Aorta (tissue), 5 donors: ENCODE measurements around the gene CLDN6. TPM values are rescaled to one million over a fixed set of nuclear protein-coding genes. Genes with fewer than 3 reads are reported as not detected.

Source experiments
- ATAC-seq: fragments of 200-7000 bp; cut with Tn5 transposase; one replicate; pipeline ENCODE4 v1.9.1; 2022; ENCODE audit warnings: moderate library complexity; ENCODE audit not compliant: low FRiP score
- DNase-seq, 2 donors: peaks; one replicate each; pipeline ENCODE4 v3.0.0-alpha.2; 2020
- H3K27ac ChIP-seq, 2 donors: one replicate each; pipeline ENCODE4 v1.5.1; 2013; ENCODE audit warnings: low read length in 2 of 2, mild to moderate bottlenecking in 2 of 2, moderate library complexity in 2 of 2, control low read depth in 1 of 2, inconsistent platforms in 1 of 2, low read depth in 1 of 2
- H3K27me3 ChIP-seq, 2 donors: one replicate each; pipeline ENCODE4 v1.6.1; 2013; ENCODE audit warnings: control low read depth in 1 of 2, low read length in 1 of 2, mild to moderate bottlenecking in 1 of 2, moderate library complexity in 1 of 2; ENCODE audit not compliant: insufficient read depth in 2 of 2, control insufficient read depth in 1 of 2
- H3K36me3 ChIP-seq, 2 donors: one replicate each; pipeline ENCODE4 v1.6.1; 2013; ENCODE audit warnings: control low read depth in 1 of 2, low read length in 1 of 2, mild to moderate bottlenecking in 1 of 2; ENCODE audit not compliant: insufficient read depth in 2 of 2, control insufficient read depth in 1 of 2
- H3K4me1 ChIP-seq, 2 donors: one replicate each; pipeline ENCODE4 v1.6.1; 2013; ENCODE audit warnings: low read length in 2 of 2, control low read depth in 1 of 2, mild to moderate bottlenecking in 1 of 2, moderate library complexity in 1 of 2; ENCODE audit not compliant: insufficient read depth in 2 of 2, control insufficient read depth in 1 of 2
- H3K4me3 ChIP-seq, 2 donors: one replicate each; pipeline ENCODE4 v1.5.1; 2013; ENCODE audit warnings: low read length in 2 of 2, control low read depth in 1 of 2, mild to moderate bottlenecking in 1 of 2
- H3K9me3 ChIP-seq: one replicate; pipeline ENCODE4 v1.6.1; 2013; ENCODE audit warnings: mild to moderate bottlenecking, low read length; ENCODE audit not compliant: control insufficient read depth
- WGBS, 2 donors: extraction: QIAGEN DNeasy Blood & Tissue Kit; methylation state at CpG; one replicate each; pipeline ENCODE4 v1.1.7; 2013; 5-methylcytosine and 5-hydroxymethylcytosine counted together
- intact Hi-C, 2 donors: fragments of 100-400 bp; cut with DNase I; formaldehyde crosslinking; loops; one replicate each; pipeline versions ENCODE4 v1.14.2 to v1.15.0; 2022
- polyA plus RNA-seq, 2 donors: library from polyadenylated mRNA; stranded (reverse); fragments of 200-250 nt; gene quantifications; one replicate each; pipeline ENCODE4 v1.2.3, GENCODE V29; 2013
- total RNA-seq, 2 donors: library from RNA; stranded (reverse); fragmentation: NEBNext Ultra II Directional; extraction: Animal tissue kit (Norgen Biotek cat#: 25700); gene quantifications; one replicate each; pipeline ENCODE4 v1.2.1, GENCODE V29; 2021
- donor health status: healthy with polysubstance abuse.
- donor health status: Bipolar disorder and iron deficiency.
- donor health status: DM: no; HTN: no; CAD: no.
- donor health status: DM: no; HTN: no; CAD: no.
- donor health status: DM: yes; HTN: yes; CAD: no.

The CLDN6 gene
- total and polyA plus RNA-seq, 4 donors, result not detected

- intact Hi-C loops, result no loop called here
- 47 to 54% methylated on average over 27 of the region's 27 CpGs for whole genome bisulfite sequencing, 2 donors
Observed at GRCh38 chr16:3012828-3013420, 5.1 kb downstream of the CLDN6 start, which contains the start of gene CLDN9. CLDN9 (plus strand) TSS chr16:3012923; CDS start chr16:3013363, 440 bp downstream.

DNA sequence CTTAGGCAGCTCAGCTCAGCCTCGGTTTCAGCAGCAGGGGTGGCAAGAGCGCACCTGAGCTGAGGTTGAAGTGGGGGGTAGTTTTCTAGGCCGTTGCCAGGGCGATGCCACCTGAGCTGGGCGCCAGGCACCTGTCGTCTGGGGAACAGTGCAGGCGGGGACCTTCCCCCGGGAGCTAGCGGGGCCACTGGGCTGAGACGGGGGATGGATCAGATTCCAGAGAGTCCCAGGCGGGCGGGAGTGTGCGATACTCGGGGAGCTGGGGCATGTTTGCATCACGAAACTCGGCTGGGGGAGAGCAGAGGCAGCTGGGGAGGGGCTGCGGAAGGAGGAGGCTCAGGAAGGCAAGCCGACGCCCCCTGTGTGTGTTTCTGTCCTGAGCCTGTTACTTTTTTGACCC is 5.7 kb downstream of the CLDN6 start:
- WGBS, 2 donors, result 5 to 14% methylated on average over 19 of the region's 19 CpGs
- DNase-seq (no peak), ATAC-seq (no peak)
- no peaks in the 10 kb centered on the region for H3K36me3 ChIP-seq
- H3K27ac ChIP-seq, result no peak overlapping the region
- H3K9me3 ChIP-seq, result no peaks in the 10 kb centered on the region
- H3K4me3 ChIP-seq, result no peak overlapping the region
- H3K27me3 ChIP-seq, result no peaks in the 10 kb centered on the region
- H3K4me1 ChIP-seq, result no peaks in the 10 kb centered on the region
- intact Hi-C loops, result no loop called here

More at GRCh38 chr16:3012828-3013420, 5.1 kb downstream of the CLDN6 start, which contains the start of gene CLDN9:
- no peak within 1 kb of the TSS for H3K4me3 ChIP-seq
- ATAC-seq (no peak), DNase-seq (no peak)
- H3K9me3 ChIP-seq, result no peaks in the 10 kb centered on the region
- H3K27ac ChIP-seq, result no peak within 1 kb of the TSS
- H3K36me3 ChIP-seq, result no peaks in the 10 kb centered on the region
- H3K4me1 ChIP-seq, result no peaks in the 10 kb centered on the region
- no peaks in the 10 kb centered on the region for H3K27me3 ChIP-seq

- no peaks in the 10 kb centered on the region for H3K27me3 ChIP-seq
Observed at GRCh38 chr16:3010510-3010909, 7.5 kb downstream of the CLDN6 start.

GRCh38 chr16:3009568-3010390 is 8.2 kb downstream of the CLDN6 start:
- H3K27ac ChIP-seq, result no peak overlapping the region
- no peaks in the 10 kb centered on the region for H3K36me3 ChIP-seq
- no peak overlapping the region for H3K4me3 ChIP-seq
- DNase-seq (no peak), ATAC-seq (no peak)
- no peaks in the 10 kb centered on the region for H3K27me3 ChIP-seq
- H3K9me3 ChIP-seq, result no peaks in the 10 kb centered on the region
- WGBS, 2 donors, result 40 to 49% methylated on average over 21 of the region's 21 CpGs
- no peaks in the 10 kb centered on the region for H3K4me1 ChIP-seq
- intact Hi-C loops, result no loop called here

More at GRCh38 chr16:3010510-3010909, 7.5 kb downstream of the CLDN6 start:
- Histone ChIP-seq H3K27ac (no peak overlapping the region), H3K4me3 (no peak overlapping the region), H3K9me3 (no peaks in the 10 kb centered on the region), H3K36me3 (no peaks in the 10 kb centered on the region), H3K4me1 (no peaks in the 10 kb centered on the region)
- ATAC-seq (no peak), DNase-seq (no peak)
- WGBS, 2 donors, result 92 to 93% methylated on average over 8 of the region's 8 CpGs
- intact Hi-C loops, result no loop called here

DNA sequence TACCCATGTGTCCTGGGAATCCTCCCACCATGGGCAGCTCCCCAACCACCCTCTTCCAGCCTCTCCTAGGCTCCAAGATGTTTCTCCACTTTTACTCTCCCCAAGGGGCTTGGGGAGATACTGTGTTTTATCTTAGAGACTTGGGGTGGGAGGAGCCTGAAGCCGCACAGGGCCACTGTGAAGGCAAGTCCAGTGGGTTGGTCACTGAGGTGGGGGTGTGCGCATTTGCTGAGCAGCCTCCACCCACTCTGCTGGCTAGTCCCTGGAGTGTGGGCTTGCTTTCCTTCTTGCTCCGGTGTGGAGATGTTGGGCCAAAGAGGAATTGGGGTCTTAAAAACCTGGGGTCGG is 9.3 kb downstream of the CLDN6 start:
- Histone ChIP-seq H3K27ac (no peak overlapping the region), H3K4me3 (no peak overlapping the region), H3K4me1 (no peaks in the 10 kb centered on the region), H3K36me3 (no peaks in the 10 kb centered on the region), H3K9me3 (no peaks in the 10 kb centered on the region), H3K27me3 (no peaks in the 10 kb centered on the region)
- 25 to 38% methylated on average over 4 of the region's 4 CpGs for WGBS, 2 donors
- DNase-seq (no peak), ATAC-seq (no peak)
- intact Hi-C loops, result no loop called here

DNA sequence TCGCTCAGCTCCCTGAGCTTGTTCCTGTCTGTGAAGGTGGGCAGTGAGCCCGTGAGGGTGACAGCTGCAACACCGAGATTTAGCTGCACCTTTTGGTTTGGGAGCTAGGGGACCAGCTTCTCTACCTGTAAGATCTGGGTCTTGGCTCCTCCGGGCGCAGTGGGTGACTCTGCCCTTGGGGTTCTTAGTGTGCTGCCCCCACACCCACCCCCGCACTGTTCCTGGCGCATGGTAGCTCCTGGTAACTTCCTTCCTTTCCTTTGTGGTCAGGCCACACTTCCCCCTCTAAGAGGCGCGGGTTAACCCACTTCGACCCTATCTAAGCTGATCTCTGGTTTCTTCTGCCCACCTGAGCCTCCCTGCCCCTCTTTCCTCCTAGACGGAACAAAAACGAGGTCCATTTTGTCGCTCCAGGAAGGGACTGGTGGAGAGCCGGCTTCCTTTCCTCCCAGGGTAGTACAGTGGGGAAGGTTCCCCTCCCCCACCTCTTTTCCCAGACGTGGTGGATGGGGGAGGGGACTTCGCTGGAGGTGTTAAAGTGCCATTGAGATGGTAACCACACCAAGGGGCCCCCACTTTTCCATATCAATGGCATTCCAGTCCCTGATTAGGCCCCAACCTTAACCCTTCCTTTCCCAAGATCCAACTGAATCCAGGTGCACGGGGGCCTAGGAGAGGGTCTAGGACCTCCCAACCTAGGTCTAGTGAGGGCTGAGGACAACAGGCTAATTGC is 9.9 kb downstream of the CLDN6 start:
- Histone ChIP-seq H3K27ac (no peak overlapping the region), H3K36me3 (no peaks in the 10 kb centered on the region), H3K27me3 (no peaks in the 10 kb centered on the region), H3K4me1 (no peaks in the 10 kb centered on the region), H3K4me3 (no peak overlapping the region), H3K9me3 (no peaks in the 10 kb centered on the region)
- ATAC-seq (no peak), DNase-seq (no peak)
- intact Hi-C loops, result no loop called here
- 26 to 31% methylated on average over 17 of the region's 17 CpGs for WGBS, 2 donors

DNA sequence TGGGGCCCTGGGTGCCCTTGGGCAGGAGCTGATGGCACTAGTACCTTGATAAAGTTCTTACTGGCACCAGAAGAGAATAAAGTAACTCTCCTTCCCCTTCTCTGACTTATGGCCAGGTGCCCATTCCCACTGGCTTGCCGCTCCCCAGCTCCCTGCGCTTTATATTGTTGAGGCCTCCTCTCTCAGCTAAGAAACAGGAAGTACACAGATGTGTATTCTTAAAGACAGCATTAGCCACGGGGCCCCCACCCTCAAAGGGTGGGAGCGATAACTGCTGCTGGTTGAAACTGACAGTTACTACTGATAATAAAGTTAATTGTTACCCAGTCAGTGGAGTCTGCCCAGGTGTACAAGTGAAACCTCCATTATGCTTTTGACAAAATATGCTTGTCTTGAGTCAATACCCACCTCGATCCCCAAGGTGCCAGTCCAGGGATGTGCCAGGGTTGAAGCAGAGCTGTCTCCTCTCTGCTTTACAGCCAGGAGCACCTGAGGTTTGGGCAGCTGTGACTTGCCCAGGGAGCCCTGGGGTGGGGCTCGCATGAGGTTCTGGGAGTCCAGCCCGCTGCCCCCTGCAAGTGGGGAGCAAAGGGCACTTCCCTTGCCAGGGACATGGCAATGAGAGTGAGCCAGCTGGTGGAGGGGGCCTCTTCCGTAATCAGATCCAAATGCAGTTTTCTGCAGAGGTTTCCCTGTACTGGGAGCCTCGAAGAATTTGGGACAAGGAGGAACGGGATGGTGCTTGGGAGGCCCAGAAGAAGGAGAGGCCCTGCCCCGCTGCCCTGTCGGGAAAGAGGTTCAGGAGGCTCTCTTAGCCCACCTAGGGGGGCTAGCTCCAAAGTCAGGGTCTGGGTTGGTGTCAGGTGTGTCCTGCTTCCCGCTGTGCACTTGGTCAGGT is 10.7 kb downstream of the CLDN6 start:
- ATAC-seq (no peak), DNase-seq (no peak)
- H3K27me3 ChIP-seq, result no peaks in the 10 kb centered on the region
- intact Hi-C loops, result no loop called here
- H3K9me3 ChIP-seq, result no peaks in the 10 kb centered on the region
- H3K36me3 ChIP-seq, result no peaks in the 10 kb centered on the region
- H3K27ac ChIP-seq, result no peak overlapping the region
- H3K4me1 ChIP-seq, result no peaks in the 10 kb centered on the region
- WGBS, 2 donors, result 77 to 79% methylated on average over 13 of the region's 13 CpGs
- H3K4me3 ChIP-seq, result no peak overlapping the region

DNA sequence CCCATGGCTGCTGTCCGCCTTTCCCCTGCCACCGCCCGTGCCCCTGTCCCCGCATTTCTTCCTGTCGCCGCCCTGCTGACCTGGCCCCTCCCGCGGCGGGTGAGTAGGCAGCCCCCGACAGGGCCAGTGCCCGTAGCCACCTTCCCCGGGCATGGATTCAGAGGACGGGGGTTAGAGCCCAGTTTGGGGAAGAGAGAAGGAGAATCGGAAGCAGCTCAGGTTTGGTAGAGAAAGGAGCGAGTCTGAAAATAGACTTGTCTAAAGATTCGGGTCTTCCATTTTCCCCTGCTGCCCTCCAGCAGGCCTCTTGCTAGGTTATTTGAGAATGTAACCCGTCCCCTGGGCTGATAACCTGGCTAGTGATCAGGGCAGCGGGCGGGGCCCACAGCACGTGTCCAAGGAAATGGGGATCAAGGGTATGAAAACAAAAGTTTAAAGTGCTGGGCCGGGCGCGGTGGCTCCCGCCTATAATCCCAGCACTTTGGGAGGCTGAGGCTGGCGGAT is 13.2 kb downstream of the CLDN6 start:
- Histone ChIP-seq H3K4me1 (no peaks in the 10 kb centered on the region), H3K36me3 (no peaks in the 10 kb centered on the region), H3K9me3 (no peaks in the 10 kb centered on the region), H3K4me3 (no peak overlapping the region), H3K27me3 (no peaks in the 10 kb centered on the region), H3K27ac (no peak overlapping the region)
- ATAC-seq (no peak), DNase-seq (no peak)
- intact Hi-C loops, result no loop called here
- WGBS, 2 donors, result 20 to 21% methylated on average over 22 to 25 of the region's 25 CpGs
